Esophagus (tissue), 2 donors: ENCODE data around the gene ZYG11B. TPM values are rescaled to one million over a fixed set of nuclear protein-coding genes. Genes with fewer than 3 reads are reported as not detected.
"Not testable (repeated sequence)": the region's sequence is repeated elsewhere in the genome, so short reads cannot be mapped to it uniquely, and the experiment has no call there.

Source experiments
- H3K27ac ChIP-seq, 2 donors: one replicate each; pipeline ENCODE4 v1.5.1; 2013; ENCODE audit warnings: low read depth in 2 of 2, mild to moderate bottlenecking in 2 of 2, inconsistent platforms in 1 of 2, low read length in 1 of 2, moderate library complexity in 1 of 2
- H3K27me3 ChIP-seq, 2 donors: one replicate each; pipeline ENCODE4 v1.6.1; 2013; ENCODE audit warnings: low read length in 2 of 2, control low read depth in 1 of 2, mild to moderate bottlenecking in 1 of 2; ENCODE audit not compliant: insufficient read depth in 2 of 2, control insufficient read depth in 1 of 2
- H3K36me3 ChIP-seq, 2 donors: one replicate each; pipeline ENCODE4 v1.6.1; 2013; ENCODE audit warnings: low read length in 1 of 2; ENCODE audit not compliant: control insufficient read depth in 2 of 2, insufficient read depth in 2 of 2
- H3K4me1 ChIP-seq, 2 donors: one replicate each; pipeline ENCODE4 v1.6.1; 2013; ENCODE audit warnings: low read length in 1 of 2; ENCODE audit not compliant: control insufficient read depth in 2 of 2, insufficient read depth in 2 of 2
- H3K4me3 ChIP-seq, 2 donors: one replicate each; pipeline ENCODE4 v1.5.1; 2013; ENCODE audit warnings: low read length in 2 of 2, mild to moderate bottlenecking in 2 of 2, low read depth in 1 of 2, moderate library complexity in 1 of 2
- H3K9me3 ChIP-seq, 2 donors: one replicate each; pipeline ENCODE4 v1.6.1; 2013; ENCODE audit warnings: mild to moderate bottlenecking in 2 of 2, low read depth in 1 of 2, low read length in 1 of 2, moderate library complexity in 1 of 2; ENCODE audit not compliant: control insufficient read depth in 2 of 2, insufficient read depth in 1 of 2
- WGBS, 2 donors: extraction: QIAGEN DNeasy Blood & Tissue Kit; methylation state at CpG; one replicate each; pipeline ENCODE4 v1.1.7; 2013; 5-methylcytosine and 5-hydroxymethylcytosine counted together
- polyA plus RNA-seq, 2 donors: library from polyadenylated mRNA; stranded (reverse); fragments of 200-250 nt; gene quantifications; one replicate each; pipeline ENCODE4 v1.2.3, GENCODE V29; 2013
- donor health status: healthy with polysubstance abuse.
- donor health status: Bipolar disorder and iron deficiency.

Gene ZYG11B
- polyA plus RNA-seq, 2 donors = 3.4 TPM

GRCh38 chr1:52786148-52786547 is 59.9 kb downstream of the ZYG11B start:
- peaks cover 1 to 5% of the 10 kb centered on the region in 2 donors for H3K36me3 ChIP-seq
- 97 to 98% methylated on average over 4 of the region's 4 CpGs for WGBS, 2 donors
- no peak overlapping the region for H3K27ac ChIP-seq
- H3K4me1 ChIP-seq = no peaks in the 10 kb centered on the region
- no peaks in the 10 kb centered on the region for H3K9me3 ChIP-seq
- no peak overlapping the region for H3K4me3 ChIP-seq
- H3K27me3 ChIP-seq = no peaks in the 10 kb centered on the region

GRCh38 chr1:52790429-52790828 is 64.2 kb downstream of the ZYG11B start:
- H3K27me3 ChIP-seq, H3K4me1 ChIP-seq, H3K27ac ChIP-seq, H3K36me3 ChIP-seq, H3K4me3 ChIP-seq, H3K9me3 ChIP-seq: not testable (repeated sequence)
- WGBS, 2 donors = 97 to 99% methylated on average over 12 of the region's 12 CpGs

GRCh38 chr1:52792036-52792435 is 65.8 kb downstream of the ZYG11B start:
- Histone ChIP-seq H3K27me3 (no peaks in the 10 kb centered on the region), H3K9me3 (no peaks in the 10 kb centered on the region), H3K4me1 (no peaks in the 10 kb centered on the region), H3K27ac (no peak overlapping the region), H3K4me3 (no peak overlapping the region), H3K36me3 (no peaks in the 10 kb centered on the region)
- WGBS, 2 donors = 65 to 86% methylated on average over 1 of the region's 1 CpG

- not testable (repeated sequence) for H3K27ac ChIP-seq, H3K9me3 ChIP-seq, H3K4me3 ChIP-seq, H3K27me3 ChIP-seq, H3K36me3 ChIP-seq, H3K4me1 ChIP-seq
- 86 to 92% methylated on average over 7 of the region's 7 CpGs for WGBS, 2 donors
These were observed 67.5 kb downstream of the ZYG11B start for GRCh38 chr1:52793717-52794116.

GRCh38 chr1:52795464-52795863 is 69.2 kb downstream of the ZYG11B start:
- no peaks in the 10 kb centered on the region for H3K4me1 ChIP-seq
- no peak overlapping the region for H3K27ac ChIP-seq
- no peaks in the 10 kb centered on the region for H3K27me3 ChIP-seq
- H3K36me3 ChIP-seq = no peaks in the 10 kb centered on the region
- WGBS, 2 donors = 83 to 95% methylated on average over 3 of the region's 3 CpGs
- no peak overlapping the region for H3K4me3 ChIP-seq
- H3K9me3 ChIP-seq = no peaks in the 10 kb centered on the region

GRCh38 chr1:52798331-52798730 is 72.1 kb downstream of the ZYG11B start:
- Histone ChIP-seq H3K27me3 (no peaks in the 10 kb centered on the region), H3K36me3 (no peaks in the 10 kb centered on the region), H3K27ac (no peak overlapping the region), H3K4me3 (no peak overlapping the region), H3K9me3 (no peaks in the 10 kb centered on the region), H3K4me1 (no peaks in the 10 kb centered on the region)
- 95 to 99% methylated on average over 3 of the region's 3 CpGs for WGBS, 2 donors

GRCh38 chr1:52801011-52801410 is 74.8 kb downstream of the ZYG11B start:
- H3K27ac ChIP-seq = no peak overlapping the region
- H3K4me3 ChIP-seq = no peak overlapping the region
- H3K4me1 ChIP-seq = no peaks in the 10 kb centered on the region
- no peaks in the 10 kb centered on the region for H3K9me3 ChIP-seq
- no peaks in the 10 kb centered on the region for H3K27me3 ChIP-seq
- peaks cover 0 to 3% of the 10 kb centered on the region in 2 donors for H3K36me3 ChIP-seq

- 96 to 97% methylated on average over 3 of the region's 3 CpGs for WGBS, 2 donors
- not testable (repeated sequence) for H3K27me3 ChIP-seq, H3K9me3 ChIP-seq, H3K4me3 ChIP-seq, H3K27ac ChIP-seq, H3K4me1 ChIP-seq, H3K36me3 ChIP-seq
These were observed 77.8 kb downstream of the ZYG11B start for GRCh38 chr1:52804083-52804482.

- no peak overlapping the region for H3K4me3 ChIP-seq
- H3K9me3 ChIP-seq = no peaks in the 10 kb centered on the region
- WGBS, 2 donors = 80 to 91% methylated on average over 2 of the region's 2 CpGs
- H3K36me3 ChIP-seq = no peaks in the 10 kb centered on the region
- H3K27ac ChIP-seq = no peak overlapping the region
- no peaks in the 10 kb centered on the region for H3K4me1 ChIP-seq
- H3K27me3 ChIP-seq = no peaks in the 10 kb centered on the region
These were observed 88.2 kb downstream of the ZYG11B start for GRCh38 chr1:52814465-52814864.

- H3K27me3 ChIP-seq, H3K36me3 ChIP-seq, H3K27ac ChIP-seq, H3K4me1 ChIP-seq, H3K4me3 ChIP-seq, H3K9me3 ChIP-seq: not testable (repeated sequence)
- 98 to 99% methylated on average over 5 of the region's 5 CpGs for WGBS, 2 donors
These were observed 94.6 kb downstream of the ZYG11B start for GRCh38 chr1:52820830-52821229.
